Brain microvascular endothelial cell (primary cell): ENCODE data around the gene TOR2A.

Experiments
- DNase-seq: peaks from one replicate; pipeline ENCODE4 v3.0.0-alpha.2; 2020
- H3K27ac ChIP-seq: fragments of 250-450 bp; sonication (Bioruptor Pico); 2 replicates; pipeline ENCODE4 v1.5.1; 2020; ENCODE audit warnings: mild to moderate bottlenecking, moderate library complexity
- H3K27me3 ChIP-seq: fragments of 250-450 bp; sonication (Bioruptor Pico); replicated peaks from 2 replicates; pipeline ENCODE4 v1.5.1; 2020; ENCODE audit warnings: mild to moderate bottlenecking
- H3K36me3 ChIP-seq: fragments of 250-450 bp; sonication (Bioruptor Pico); replicated peaks from 2 replicates; pipeline ENCODE4 v1.5.1; 2020; ENCODE audit warnings: mild to moderate bottlenecking
- H3K4me3 ChIP-seq: 2 replicates; pipeline ENCODE4 v1.5.1; 2011; ENCODE audit warnings: low read depth, mild to moderate bottlenecking, control low read depth, low read length, moderate library complexity
- CTCF ChIP-seq: IDR thresholded peaks from 2 replicates; pipeline ENCODE4 v1.5.1; 2011; ENCODE audit warnings: low read depth, mild to moderate bottlenecking, moderate library complexity, low read length, control low read depth, inconsistent platforms; ENCODE audit errors: missing control alignments
- in situ Hi-C: cut with HindIII; loops from 2 replicates; pipeline ENCODE4 v1.10.0; 2017; ENCODE audit warnings: low sequenced_read_pairs, low pct_ligation_motif_present

TOR2A gene

GRCh38 chr9:127767410-127767809, 32.3 kb upstream of the TOR2A start:
- H3K27me3 ChIP-seq, result no peaks in the 10 kb centered on the region
- DNase-seq, result no peak
- H3K36me3 ChIP-seq, result no peaks in the 10 kb centered on the region
- no peak for TF ChIP-seq CTCF
- no peak overlapping the region for H3K27ac ChIP-seq
- in situ Hi-C loops, result loop anchor here (25.0 kb wide), 1 partner anchor 95 kb away; the partner anchor contains the start of gene ENG
- no peak overlapping the region for H3K4me3 ChIP-seq

- Histone ChIP-seq H3K27me3 (no peaks in the 10 kb centered on the region), H3K4me3 (no peak overlapping the region), H3K36me3 (no peaks in the 10 kb centered on the region), H3K27ac (no peak overlapping the region)
- no peak for DNase-seq
- no peak for TF ChIP-seq CTCF
- in situ Hi-C loops, result loop anchor here (25.0 kb wide), 1 partner anchor 97 kb away; the partner anchor contains the start of gene ENG
Measured at GRCh38 chr9:127765418-127765817, 30.3 kb upstream of the TOR2A start.

- in situ Hi-C loops, result loop anchor here (25.0 kb wide), 1 partner anchor 98 kb away; the partner anchor contains the start of gene ENG
- no peaks in the 10 kb centered on the region for H3K27me3 ChIP-seq
- peak; percentile 57 for TF ChIP-seq CTCF
- H3K36me3 ChIP-seq, result no peaks in the 10 kb centered on the region
- DNase-seq, result no peak
- H3K4me3 ChIP-seq, result no peak overlapping the region
- H3K27ac ChIP-seq, result no peak overlapping the region
Measured at GRCh38 chr9:127763918-127764384, 28.9 kb upstream of the TOR2A start.

- Histone ChIP-seq H3K27me3 (no peaks in the 10 kb centered on the region), H3K27ac (no peak overlapping the region), H3K4me3 (no peak overlapping the region), H3K36me3 (no peaks in the 10 kb centered on the region)
- in situ Hi-C loops, result loop anchor here (25.0 kb wide), 1 partner anchor 100 kb away; the partner anchor contains the start of gene ENG
- no peak for TF ChIP-seq CTCF
- DNase-seq, result no peak
Measured at GRCh38 chr9:127762111-127762676, 27.1 kb upstream of the TOR2A start.

- no peak for TF ChIP-seq CTCF
- Histone ChIP-seq H3K27ac (no peak overlapping the region), H3K4me3 (no peak overlapping the region), H3K27me3 (no peaks in the 10 kb centered on the region), H3K36me3 (no peaks in the 10 kb centered on the region)
- in situ Hi-C loops, result loop anchor here (25.0 kb wide), 1 partner anchor 101 kb away; the partner anchor contains the start of gene ENG
- no peak for DNase-seq
Measured at GRCh38 chr9:127761491-127761956, 26.4 kb upstream of the TOR2A start.
